AG09309 (cell line): ENCODE results near the gene PRCD.

Experiments
- DNase-seq: peaks from one replicate; pipeline ENCODE4 v3.0.0-alpha.2; 2010; ENCODE audit warnings: low read depth
- H3K4me3 ChIP-seq: 2 replicates; pipeline ENCODE4 v1.5.1; 2011; ENCODE audit warnings: mild to moderate bottlenecking, low read depth, low read length, moderate library complexity; ENCODE audit not compliant: control insufficient read depth
- CTCF ChIP-seq: IDR thresholded peaks from 2 replicates; pipeline ENCODE4 v1.5.1; 2011; ENCODE audit warnings: mild to moderate bottlenecking, low read depth, low read length, inconsistent platforms; ENCODE audit not compliant: insufficient read depth, control insufficient read depth; ENCODE audit errors: missing control alignments

PRCD gene

GRCh38 chr17:76539631-76540271 is at the start of gene PRCD:
TSS of gene PRCD (plus strand) at chr17:76540044. CDS start at chr17:76540142, 98 bp downstream.
- TF ChIP-seq CTCF: no peak
- peak within 1 kb of the TSS; percentile 43 for H3K4me3 ChIP-seq
- DNase-seq: no peak

- no peak for DNase-seq
- TF ChIP-seq CTCF: no peak
- H3K4me3 ChIP-seq: no peak overlapping the region
These were observed 49.6 kb upstream of the PRCD start for GRCh38 chr17:76490112-76490710.

- no peak for DNase-seq
- no peak for TF ChIP-seq CTCF
- no peak overlapping the region for H3K4me3 ChIP-seq
These were observed 48.3 kb upstream of the PRCD start for GRCh38 chr17:76491271-76492122.

GRCh38 chr17:76492123-76492988 is 47.5 kb upstream of the PRCD start:
- DNase-seq: no peak
- TF ChIP-seq CTCF: no peak
- no peak overlapping the region for H3K4me3 ChIP-seq

- no peak overlapping the region for H3K4me3 ChIP-seq
- peak; percentile 57 for DNase-seq
- no peak for TF ChIP-seq CTCF
These were observed 46.8 kb upstream of the PRCD start for GRCh38 chr17:76492989-76493501.
